WTC11 (cell line): ENCODE measurements around the gene ATP1B3. TPM values are rescaled to one million over a fixed set of nuclear protein-coding genes. Genes with fewer than 3 reads are reported as not detected.

ENCODE experiments used
- ATAC-seq: fragments of 200-7000 bp; cut with Tn5 transposase; 2 replicates; pipeline ENCODE4 v1.10.0; 2021; ENCODE audit warnings: mild to moderate bottlenecking, moderate library complexity
- CTCF ChIA-PET: fragments of 300-600 bp; sonication (Branson Sonifier 250); formaldehyde crosslinking; loops from one replicate; lab custom pipeline; 2021; ENCODE audit warnings: antibody characterized with exemption; lab: Charles Lee
- POLR2A ChIA-PET: fragments of 350-600 bp; sonication (Branson Sonifier 250); formaldehyde crosslinking; loops from one replicate; lab custom pipeline; 2021; ENCODE audit warnings: antibody characterized with exemption; lab: Charles Lee
- DNase-seq: peaks from one replicate; pipeline ENCODE4 v3.0.0; 2021; ENCODE audit warnings: low spot score
- H3K27ac Mint-ChIP-seq: 2 replicates; pipeline ENCODE4 v1.8.0; 2021; ENCODE audit warnings: mixed read lengths
- H3K27me3 Mint-ChIP-seq: 2 replicates; pipeline ENCODE4 v1.8.0; 2021; ENCODE audit warnings: low read depth, mild to moderate bottlenecking, moderate library complexity, mixed read lengths
- H3K36me3 Mint-ChIP-seq: 2 replicates; pipeline ENCODE4 v1.8.0; 2021; ENCODE audit warnings: mixed read lengths
- H3K4me1 Mint-ChIP-seq: 2 replicates; pipeline ENCODE4 v1.8.0; 2022; ENCODE audit warnings: mixed read lengths
- H3K4me3 Mint-ChIP-seq: 2 replicates; pipeline ENCODE4 v1.8.0; 2021; ENCODE audit warnings: mild to moderate bottlenecking, moderate library complexity, mixed read lengths
- H3K9me3 Mint-ChIP-seq: 2 replicates; pipeline ENCODE4 v1.8.0; 2021; ENCODE audit warnings: mixed read lengths
- AFF4 ChIP-seq: sonication (generic); formaldehyde crosslinking; IDR thresholded peaks from 2 replicates; pipeline ENCODE4 v1.8.1; 2023; ENCODE audit warnings: mild to moderate bottlenecking, missing genetic modification reagents, borderline replicate concordance
- ARID4B ChIP-seq: sonication (generic); formaldehyde crosslinking; IDR thresholded peaks from 2 replicates; pipeline ENCODE4 v1.8.0; 2023; ENCODE audit warnings: missing genetic modification reagents, mild to moderate bottlenecking, borderline replicate concordance
- ATF3 ChIP-seq: sonication (generic); formaldehyde crosslinking; conservative IDR thresholded peaks from 2 replicates; pipeline ENCODE4 v1.8.1; 2022; ENCODE audit warnings: mild to moderate bottlenecking, missing genetic modification reagents
- ATF6 ChIP-seq: sonication (generic); formaldehyde crosslinking; IDR thresholded peaks from 2 replicates; pipeline ENCODE4 v1.8.1; 2023; ENCODE audit warnings: mild to moderate bottlenecking, missing genetic modification reagents
- CBFB ChIP-seq: sonication (generic); formaldehyde crosslinking; IDR thresholded peaks from 2 replicates; pipeline ENCODE4 v1.8.1; 2022; ENCODE audit warnings: mild to moderate bottlenecking, low read depth, missing genetic modification reagents
- IRF1 ChIP-seq: sonication (generic); formaldehyde crosslinking; IDR thresholded peaks from 2 replicates; pipeline ENCODE4 v1.8.0; 2023; ENCODE audit warnings: missing genetic modification reagents
- MLX ChIP-seq: sonication (generic); formaldehyde crosslinking; IDR thresholded peaks from 2 replicates; pipeline ENCODE4 v1.8.1; 2023; ENCODE audit warnings: mild to moderate bottlenecking, missing genetic modification reagents, moderate library complexity
- NR1H2 ChIP-seq: sonication (generic); formaldehyde crosslinking; IDR thresholded peaks from 2 replicates; pipeline ENCODE4 v1.9.0; 2021; ENCODE audit warnings: mild to moderate bottlenecking, moderate library complexity, missing genetic modification reagents
- PRDM15 ChIP-seq: sonication (generic); formaldehyde crosslinking; IDR thresholded peaks from 2 replicates; pipeline ENCODE4 v1.8.0; 2022; ENCODE audit warnings: missing genetic modification reagents
- SP1 ChIP-seq: sonication (generic); formaldehyde crosslinking; conservative IDR thresholded peaks from 2 replicates; pipeline ENCODE4 v1.8.1; 2022; ENCODE audit warnings: missing genetic modification reagents
- TEAD1 ChIP-seq: sonication (generic); formaldehyde crosslinking; IDR thresholded peaks from 2 replicates; pipeline ENCODE4 v1.8.0; 2022; ENCODE audit warnings: mild to moderate bottlenecking, missing genetic modification reagents
- TP53 ChIP-seq: sonication (generic); formaldehyde crosslinking; IDR thresholded peaks from 2 replicates; pipeline ENCODE4 v1.8.1; 2023; ENCODE audit warnings: mild to moderate bottlenecking, missing genetic modification reagents
- ZBTB43 ChIP-seq: sonication (generic); formaldehyde crosslinking; IDR thresholded peaks from 2 replicates; pipeline ENCODE4 v1.8.1; 2023; ENCODE audit warnings: mild to moderate bottlenecking, missing genetic modification reagents
- ZNF263 ChIP-seq: sonication (generic); formaldehyde crosslinking; IDR thresholded peaks from 2 replicates; pipeline ENCODE4 v1.8.1; 2022; ENCODE audit warnings: low read depth, mild to moderate bottlenecking, moderate library complexity, missing genetic modification reagents
- ZNF317 ChIP-seq: sonication (generic); formaldehyde crosslinking; IDR thresholded peaks from 2 replicates; pipeline ENCODE4 v1.8.1; 2023; ENCODE audit warnings: low read depth, mild to moderate bottlenecking, moderate library complexity, missing genetic modification reagents, borderline replicate concordance
- ZNF396 ChIP-seq: fragments of 250-450 bp; sonication (Bioruptor Pico); IDR thresholded peaks from 2 replicates; pipeline ENCODE4 v1.8.0; 2021; ENCODE audit warnings: mild to moderate bottlenecking, moderate library complexity, borderline replicate concordance
- total RNA-seq: library from RNA; stranded (reverse); gene quantifications from 3 replicates; pipeline ENCODE4 v1.2.3, GENCODE V29; 2021

Gene ATP1B3
- total RNA-seq, 1 experiment from 2014 or later = 189 TPM

- Mint-ChIP-seq H3K27ac (no peak overlapping the region), H3K36me3 (no peaks in the 10 kb centered on the region), H3K4me1 (peaks cover 4% of the 10 kb centered on the region; the same call in 1 of the 2 replicates), H3K27me3 (no peaks in the 10 kb centered on the region), H3K4me3 (no peak overlapping the region), H3K9me3 (no peaks in the 10 kb centered on the region)
- ChIA-PET POLR2A (no interaction called here), CTCF (interaction anchor here (2.0 kb wide), 1 partner anchor 12 kb away, joined by 5 read pairs; no protein-coding TSS in a partner anchor)
- DNase-seq (no peak), ATAC-seq (no peak)
- TF ChIP-seq CBFB (CRISPR knock-in tag) (no peak), ARID4B (CRISPR knock-in tag) (no peak), MLX (CRISPR knock-in tag) (no peak), PRDM15 (CRISPR knock-in tag) (no peak), IRF1 (CRISPR knock-in tag) (no peak), TEAD1 (CRISPR knock-in tag) (no peak), TP53 (CRISPR knock-in tag) (no peak)
Observed at GRCh38 chr3:141863491-141863890, 13.0 kb upstream of the ATP1B3 start.

GRCh38 chr3:141864281-141864970 lies 12.0 kb upstream of the ATP1B3 start:
- H3K27me3 Mint-ChIP-seq = no peaks in the 10 kb centered on the region
- peaks cover 4% of the 10 kb centered on the region; the same call in 1 of the 2 replicates for H3K4me1 Mint-ChIP-seq
- ChIA-PET CTCF (interaction anchor here (1.1 to 2.0 kb wide), 2 partner anchors 11 to 71 kb away, joined by 4 to 5 read pairs; no protein-coding TSS in a partner anchor), POLR2A (no interaction called here)
- DNase-seq (no peak), ATAC-seq (no peak)
- H3K27ac Mint-ChIP-seq = no peak overlapping the region
- H3K36me3 Mint-ChIP-seq = no peaks in the 10 kb centered on the region
- no peak overlapping the region for H3K4me3 Mint-ChIP-seq
- no peaks in the 10 kb centered on the region for H3K9me3 Mint-ChIP-seq
- TF ChIP-seq AFF4 (no peak), ATF6 (CRISPR knock-in tag) (no peak), ZBTB43 (no peak), SP1 (CRISPR knock-in tag) (no peak), ZNF263 (no peak), ATF3 (CRISPR knock-in tag) (no peak), ZNF317 (no peak), ZNF396 (CRISPR knock-in tag) (no peak), NR1H2 (no peak)
